ENCODE measurements around the gene LPAR1.

LPAR1 gene

DNA sequence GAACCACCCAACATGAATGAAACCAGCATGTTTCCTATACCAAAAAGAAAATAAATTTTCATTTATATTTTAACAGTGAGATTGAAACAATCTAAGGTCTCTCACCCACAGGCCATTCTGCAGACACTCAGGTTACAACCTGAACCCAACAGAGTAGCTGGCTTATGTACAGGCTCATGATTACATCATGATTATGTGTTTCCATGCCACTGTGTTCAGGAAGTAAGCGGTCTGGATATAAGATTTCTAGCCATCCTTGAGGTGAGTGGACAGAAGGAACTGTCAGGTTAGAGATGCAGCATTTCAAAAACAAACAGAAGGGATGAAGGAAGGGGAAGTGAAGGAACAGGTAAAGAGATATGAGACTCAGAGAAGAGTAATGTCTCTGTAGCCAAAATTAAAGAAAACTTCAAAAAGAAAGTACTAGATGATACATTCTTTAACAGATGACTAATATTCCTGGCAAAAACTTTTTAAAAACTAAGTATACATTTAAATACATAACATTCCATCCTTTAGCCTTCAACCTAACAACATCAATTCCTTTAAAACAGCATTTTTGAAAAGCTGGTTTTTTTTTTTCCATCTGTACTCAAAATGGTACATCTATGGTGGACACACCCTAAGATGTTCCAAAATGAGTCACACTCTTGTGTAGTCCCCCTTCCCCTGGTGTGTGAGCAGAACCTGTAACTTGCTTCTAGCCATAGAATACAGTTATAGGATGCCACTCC lies 119.8 kb downstream of the LPAR1 start:
- no peak for DNase-seq (ENCODE audit: low spot score)

- DNase-seq (ENCODE audit: low spot score) = no peak
These were observed 121.9 kb downstream of the LPAR1 start for GRCh38 chr9:110916403-110916802.

DNA sequence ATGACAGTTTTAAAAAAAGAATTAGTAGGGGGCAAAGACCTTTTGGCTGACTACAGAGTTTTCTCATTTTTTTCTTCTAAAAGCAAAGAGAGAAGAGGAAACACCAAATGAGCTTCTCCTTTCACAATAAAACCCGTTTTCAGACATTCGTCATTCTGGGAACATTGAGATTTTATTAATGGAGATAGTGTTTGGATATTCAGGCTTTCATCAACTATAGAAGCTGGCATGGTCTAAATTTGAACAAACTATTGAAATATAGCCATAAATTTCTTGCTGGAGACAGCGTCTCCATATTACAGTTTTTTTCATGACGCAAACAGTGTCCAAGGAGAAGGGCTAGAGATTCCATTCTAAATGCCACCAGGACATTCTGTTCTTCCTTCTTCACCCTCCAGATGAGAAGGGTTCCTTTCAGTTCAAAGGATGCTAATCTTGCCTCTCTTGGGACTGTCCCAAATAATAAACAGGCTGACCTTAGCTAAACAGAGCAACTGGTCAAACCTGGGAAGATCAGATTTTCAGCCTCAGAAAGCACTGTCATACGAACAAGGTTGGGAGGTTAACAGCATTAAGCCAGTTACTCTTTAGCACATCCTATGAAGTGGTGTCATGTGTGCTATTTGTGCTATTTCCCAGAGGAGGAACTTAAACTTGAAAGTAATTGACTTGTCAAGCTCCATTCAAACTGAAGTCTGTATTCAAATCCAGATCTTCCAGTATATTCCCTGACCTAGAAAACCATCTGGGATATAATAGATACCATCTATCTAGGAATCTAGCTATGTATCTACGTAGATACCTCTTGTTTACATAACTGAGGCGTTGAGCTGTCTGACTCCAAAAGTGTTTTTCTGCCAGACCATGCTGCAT lies 125.6 kb downstream of the LPAR1 start:
- no peak for DNase-seq (ENCODE audit: low spot score)

- DNase-seq (ENCODE audit: low spot score) = no peak
These were observed 126.4 kb downstream of the LPAR1 start for GRCh38 chr9:110911659-110912418.

GRCh38 chr9:110908894-110909293 lies 129.4 kb downstream of the LPAR1 start:
- no peak for DNase-seq (ENCODE audit: low spot score)

GRCh38 chr9:110900917-110901316 lies 137.4 kb downstream of the LPAR1 start:
- no peak for DNase-seq (ENCODE audit: low spot score)

DNA sequence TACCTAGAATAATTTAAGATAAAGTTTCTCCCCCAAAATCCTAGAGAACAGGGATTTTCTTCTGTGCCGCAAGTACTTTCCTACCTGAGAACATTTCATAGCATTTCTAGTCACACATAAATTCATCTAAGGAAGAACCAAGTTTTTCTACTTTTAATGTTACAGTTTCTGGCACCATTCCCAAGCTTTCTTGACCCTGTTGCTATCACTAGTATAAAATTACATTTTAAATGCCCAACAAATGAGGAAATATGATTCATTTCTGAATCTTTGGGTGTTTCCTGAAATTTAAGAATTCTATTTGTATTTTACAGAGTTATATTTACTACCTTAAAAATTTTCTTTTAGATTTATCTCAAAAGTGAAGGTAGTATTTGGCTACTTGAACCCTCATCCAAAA lies 137.8 kb downstream of the LPAR1 start:
- DNase-seq (ENCODE audit: low spot score) = no peak

- DNase-seq (ENCODE audit: low spot score) = no peak
These were observed 139.4 kb downstream of the LPAR1 start for GRCh38 chr9:110898866-110899265.

- DNase-seq (ENCODE audit: low spot score) = no peak
These were observed 139.9 kb downstream of the LPAR1 start for GRCh38 chr9:110898358-110898757.

DNA sequence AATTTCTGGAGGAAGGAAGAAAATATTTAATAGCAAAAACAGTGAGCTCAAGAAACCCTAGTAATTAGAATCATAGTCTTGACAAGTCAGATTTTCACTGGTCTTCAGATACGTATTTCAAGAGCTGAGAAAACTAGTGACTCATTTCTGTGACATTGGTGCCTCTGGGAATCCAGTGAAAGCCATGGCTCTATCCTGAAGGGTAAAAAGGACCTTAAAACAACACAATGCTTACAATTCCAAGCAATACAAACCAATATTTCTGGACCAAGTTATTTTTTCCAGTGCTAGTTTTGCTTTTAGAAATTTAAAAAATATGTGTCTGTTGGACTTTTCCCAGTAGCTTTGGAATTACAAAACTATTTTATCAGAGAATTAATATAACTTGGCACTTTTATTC lies 140.3 kb downstream of the LPAR1 start:
- no peak for DNase-seq (ENCODE audit: low spot score)

- no peak for DNase-seq (ENCODE audit: low spot score)
These were observed 142.9 kb downstream of the LPAR1 start for GRCh38 chr9:110895147-110895905.

DNA sequence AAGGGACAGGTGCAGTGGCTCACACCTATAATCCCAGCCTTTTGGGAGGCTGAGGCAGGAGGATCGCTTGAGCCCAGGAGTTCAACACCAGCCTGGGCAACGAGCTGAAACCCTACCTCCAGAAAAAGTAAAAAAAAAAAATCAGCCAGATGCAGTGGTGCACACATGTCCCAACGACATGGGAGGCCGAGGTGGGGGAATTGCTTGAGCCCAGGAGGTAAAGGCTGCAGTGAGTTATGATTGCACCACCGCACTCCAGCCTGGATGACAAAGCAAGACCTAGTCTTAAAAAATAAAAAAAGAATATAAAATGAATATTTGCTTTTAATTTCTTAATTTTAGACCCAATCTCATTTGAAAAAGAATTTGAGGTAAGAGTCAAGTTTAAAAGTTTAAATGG lies 143.5 kb downstream of the LPAR1 start:
- no peak for DNase-seq (ENCODE audit: low spot score)

GRCh38 chr9:110892689-110893088 lies 145.6 kb downstream of the LPAR1 start:
- DNase-seq (ENCODE audit: low spot score) = no peak

DNA sequence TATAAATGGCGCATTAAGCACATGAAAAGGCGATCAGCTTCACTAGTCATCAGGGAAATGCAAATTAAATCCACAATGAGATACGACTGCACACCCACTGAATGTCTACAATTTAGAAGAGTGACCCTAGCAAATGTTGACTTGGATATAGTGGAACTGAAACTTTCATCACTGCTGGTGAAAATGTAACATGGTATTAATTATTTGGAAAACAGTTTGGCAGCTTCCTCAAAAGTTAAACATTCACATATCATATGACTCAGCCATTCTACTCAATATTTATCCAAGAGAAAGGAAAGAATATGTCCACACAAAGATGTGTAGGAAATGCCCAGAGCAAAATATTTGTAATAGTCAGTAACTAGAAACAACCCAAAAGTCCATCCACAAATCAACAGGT lies 146.5 kb downstream of the LPAR1 start:
- no peak for DNase-seq (ENCODE audit: low spot score)

- no peak for DNase-seq (ENCODE audit: low spot score)
These were observed 147.9 kb downstream of the LPAR1 start for GRCh38 chr9:110890416-110890815.

GRCh38 chr9:110887276-110887675 lies 151.0 kb downstream of the LPAR1 start:
- no peak for DNase-seq (ENCODE audit: low spot score)

DNA sequence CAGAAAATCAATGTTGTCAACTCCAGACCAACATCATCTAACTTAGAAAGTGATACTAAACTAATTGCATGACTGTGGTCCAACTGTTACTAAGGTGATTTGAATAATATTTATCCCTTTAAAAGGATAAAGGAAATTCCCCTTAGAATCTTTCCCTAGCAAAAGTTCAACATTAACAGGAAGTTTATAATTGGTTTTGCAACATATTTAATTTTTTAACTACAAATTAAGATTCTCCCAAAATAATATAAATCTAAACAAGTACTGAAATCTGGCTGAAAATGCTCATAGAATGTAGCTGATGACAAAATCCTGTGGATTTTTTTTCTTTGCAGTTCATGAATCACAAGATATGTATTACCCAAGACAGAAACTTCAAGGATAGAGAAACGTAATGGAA lies 151.4 kb downstream of the LPAR1 start:
- no peak for DNase-seq (ENCODE audit: low spot score)

DNA sequence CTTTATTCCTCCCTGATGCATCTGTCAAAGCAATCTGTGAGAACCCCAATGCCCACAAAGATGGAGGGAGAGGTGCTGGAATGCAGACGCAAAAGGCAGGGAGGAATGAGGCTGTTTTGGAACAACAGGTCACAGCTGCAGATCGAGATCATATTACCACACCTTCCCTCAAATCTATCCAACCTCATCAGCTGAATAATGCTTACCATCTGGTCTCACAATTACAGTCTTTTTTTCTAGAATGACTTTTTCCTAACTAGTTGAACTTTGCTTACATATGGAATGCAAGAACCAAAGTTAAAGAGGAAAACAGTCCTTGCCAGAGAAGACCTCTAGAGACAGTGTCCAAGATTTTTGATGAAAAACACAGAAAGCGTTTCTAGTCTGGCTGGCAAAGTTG lies 158.1 kb downstream of the LPAR1 start:
- DNase-seq (ENCODE audit: low spot score) = no peak

DNA sequence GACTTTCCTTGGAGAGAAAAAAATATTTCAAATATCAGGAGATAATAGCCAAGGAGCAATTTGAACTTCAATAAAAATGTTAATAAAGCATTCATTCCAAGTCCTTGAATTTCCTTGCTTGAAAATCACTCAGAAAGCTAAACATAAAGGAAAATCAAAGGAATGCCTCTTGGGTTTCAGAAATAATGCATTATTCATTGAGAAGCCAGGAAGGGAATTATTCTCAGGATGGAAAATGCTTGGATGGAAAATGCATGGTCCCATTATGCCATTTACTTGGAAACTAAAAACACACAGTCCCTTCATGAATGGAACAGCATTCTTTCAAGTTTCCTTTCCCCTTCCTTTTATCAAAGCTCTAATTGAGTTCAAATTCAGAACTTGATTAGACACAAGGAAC lies 160.9 kb downstream of the LPAR1 start:
- DNase-seq (ENCODE audit: low spot score) = no peak

DNA sequence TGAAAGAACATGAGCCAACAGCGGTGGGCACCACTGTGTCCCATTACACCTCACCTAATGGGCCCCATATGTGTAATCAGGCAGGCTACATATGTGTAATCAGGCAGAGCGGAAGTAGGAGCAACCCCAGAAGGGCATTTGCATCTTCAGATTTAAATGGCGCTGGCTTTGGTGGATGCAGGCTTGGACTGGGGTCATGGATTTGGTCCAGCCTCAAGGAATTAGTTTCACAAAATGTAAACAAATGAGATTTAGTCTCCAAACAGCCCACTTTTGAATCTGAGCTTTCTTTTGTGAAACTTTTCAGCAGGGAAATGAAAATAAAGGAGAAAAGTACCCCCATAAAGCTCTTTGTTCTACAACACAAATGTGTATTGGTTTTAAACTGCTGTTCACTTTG lies 161.3 kb downstream of the LPAR1 start:
- DNase-seq (ENCODE audit: low spot score) = no peak

GRCh38 chr9:110874963-110875674 lies 163.2 kb downstream of the LPAR1 start:
- DNase-seq (ENCODE audit: low spot score) = no peak
